GM19023 (cell line): ENCODE results near the gene MEI4.
"Not testable (repeated sequence)": the region's sequence is repeated elsewhere in the genome, so short reads cannot be mapped to it uniquely, and the experiment has no call there.

Source experiments
- ATAC-seq: cut with Tn5 transposase; IDR thresholded peaks from one replicate; pipeline ENCODE4 v1.9.1; 2021; ENCODE audit warnings: mild to moderate bottlenecking, moderate library complexity; ENCODE audit not compliant: unreplicated experiment

The MEI4 gene

DNA sequence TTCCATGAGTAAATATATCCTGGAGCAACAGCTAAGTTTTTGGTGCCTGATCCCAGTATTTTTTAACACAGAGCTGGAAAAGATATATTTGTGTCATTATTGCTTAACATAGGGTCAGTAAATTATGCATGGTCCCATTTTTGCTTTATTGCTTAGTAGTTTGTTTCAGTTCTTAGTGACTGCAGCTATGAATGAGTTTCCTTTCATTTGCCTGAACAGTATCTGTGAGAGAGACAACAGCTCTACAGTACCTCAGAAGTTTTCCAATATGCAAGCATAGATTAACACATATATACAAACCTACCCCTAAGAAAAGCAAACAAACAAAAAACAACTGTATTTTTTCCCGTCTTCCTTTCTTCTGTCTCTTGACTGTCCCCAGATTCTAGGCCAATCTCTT lies 160.3 kb downstream of the MEI4 start:
- no peak for ATAC-seq

DNA sequence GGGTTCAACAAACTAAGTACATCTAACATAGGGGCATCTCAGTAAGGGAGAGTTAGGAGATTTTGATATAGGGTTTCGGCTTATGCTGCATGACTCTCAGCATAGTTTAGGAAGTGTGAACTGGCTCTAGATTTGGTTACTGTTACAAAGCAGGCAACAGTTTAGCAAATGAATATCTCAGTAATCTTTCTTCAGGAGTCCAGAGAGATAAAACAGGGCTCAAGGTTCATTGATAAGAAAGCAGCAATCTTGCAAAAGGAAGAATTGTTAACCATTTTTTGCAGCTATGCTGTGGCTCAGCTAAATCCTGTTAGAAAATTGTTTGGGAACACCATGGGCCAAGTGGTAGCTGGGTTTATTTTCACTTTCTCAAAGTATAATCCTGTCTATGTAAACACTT lies 161.3 kb downstream of the MEI4 start:
- no peak for ATAC-seq

DNA sequence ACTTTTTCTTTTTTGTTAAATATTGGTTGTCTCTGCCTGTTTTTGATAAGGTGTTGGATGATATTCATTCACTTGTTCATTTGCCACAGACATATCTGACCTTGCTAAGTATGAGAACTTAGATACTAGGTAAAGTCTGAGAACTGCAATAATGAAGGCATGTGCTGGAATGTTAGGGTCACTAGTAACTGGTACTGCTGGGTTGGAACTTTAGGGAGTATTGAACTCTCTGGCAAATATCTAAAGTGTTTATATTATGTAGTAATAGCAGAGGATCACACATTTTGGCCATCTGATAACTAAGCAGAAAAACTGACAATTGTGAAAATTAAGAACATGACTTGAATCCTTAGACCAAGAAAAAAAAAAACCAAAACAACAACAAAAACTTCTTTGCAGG lies 162.7 kb downstream of the MEI4 start:
- ATAC-seq = no peak

DNA sequence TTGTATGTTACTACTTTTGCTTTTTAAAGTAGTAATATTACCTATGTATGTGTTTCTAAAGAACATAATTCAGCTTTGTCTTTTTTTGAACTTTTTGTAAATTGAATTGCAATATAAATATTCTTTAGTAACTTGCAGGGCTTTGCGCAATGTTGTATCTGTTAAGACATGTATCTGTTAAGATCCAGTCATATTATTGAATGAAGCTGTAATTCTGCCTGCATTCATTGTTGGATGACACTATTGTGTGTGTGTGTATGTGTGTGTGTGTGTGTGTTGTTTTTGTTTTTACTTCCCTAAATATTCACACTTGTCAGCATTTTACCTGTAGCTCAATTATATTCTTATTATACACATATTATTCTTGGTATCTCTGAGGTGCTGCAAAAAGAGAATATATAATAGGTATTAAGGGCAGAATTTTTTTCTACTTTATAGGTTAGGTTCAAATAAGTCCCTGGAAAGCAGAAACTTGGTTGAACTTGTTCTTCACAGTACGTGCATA lies 164.0 kb downstream of the MEI4 start:
- ATAC-seq = no peak

DNA sequence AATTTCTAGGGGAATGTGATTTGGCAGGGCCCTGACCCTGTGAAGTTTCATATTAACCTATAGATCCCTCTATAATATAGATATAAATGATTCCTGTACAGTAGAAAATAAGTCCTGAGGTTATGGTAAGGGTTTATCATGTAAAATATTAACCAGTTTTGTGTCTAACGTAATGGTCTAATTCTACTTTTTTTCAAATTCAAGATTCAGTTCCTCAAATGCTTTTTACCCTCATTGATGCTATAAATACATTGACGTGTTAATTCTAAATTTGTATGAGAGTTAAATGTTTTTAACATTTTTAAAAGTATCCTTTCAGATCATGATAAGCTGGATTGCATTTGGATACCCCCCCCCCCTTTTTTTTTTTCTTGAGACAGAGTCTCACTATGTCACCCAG lies 169.4 kb downstream of the MEI4 start:
- ATAC-seq = no peak

DNA sequence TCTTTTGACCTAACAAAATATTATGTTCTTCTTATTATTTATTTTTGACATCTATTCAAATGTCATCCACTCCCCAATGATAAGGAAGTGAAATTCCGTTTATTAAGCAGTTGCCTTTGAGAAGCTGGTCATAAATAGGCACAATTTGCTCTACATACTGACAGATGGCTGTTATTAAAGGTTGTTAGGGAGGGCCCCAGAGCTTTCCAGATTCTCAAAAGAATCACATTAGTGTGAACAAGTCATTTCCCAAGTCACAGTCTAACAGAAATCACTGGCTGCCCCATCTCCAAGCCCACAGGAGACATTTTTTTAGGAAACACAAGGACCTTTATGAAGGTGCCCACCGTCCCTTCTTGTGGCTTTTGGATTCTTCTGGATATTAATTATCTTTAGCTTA lies 172.4 kb downstream of the MEI4 start:
- ATAC-seq = no peak

DNA sequence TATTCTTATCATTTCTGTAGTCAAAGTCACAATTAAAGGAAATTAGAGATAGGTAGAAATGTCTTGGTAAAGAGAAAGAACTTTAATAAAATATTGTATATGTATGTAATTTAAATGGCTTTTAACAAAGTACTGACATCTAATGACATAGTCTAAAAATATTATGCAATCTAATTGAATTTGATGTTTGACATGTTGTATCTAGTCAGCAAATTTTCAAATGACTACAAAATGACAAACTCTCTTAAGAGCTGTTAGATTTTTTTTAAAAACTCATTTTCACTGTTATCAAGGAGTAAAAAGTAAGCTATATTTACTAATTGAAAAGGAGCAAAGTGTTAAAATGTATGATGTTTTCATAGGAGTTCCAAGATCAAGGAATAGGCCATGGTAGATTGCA lies 176.9 kb downstream of the MEI4 start:
- no peak for ATAC-seq

DNA sequence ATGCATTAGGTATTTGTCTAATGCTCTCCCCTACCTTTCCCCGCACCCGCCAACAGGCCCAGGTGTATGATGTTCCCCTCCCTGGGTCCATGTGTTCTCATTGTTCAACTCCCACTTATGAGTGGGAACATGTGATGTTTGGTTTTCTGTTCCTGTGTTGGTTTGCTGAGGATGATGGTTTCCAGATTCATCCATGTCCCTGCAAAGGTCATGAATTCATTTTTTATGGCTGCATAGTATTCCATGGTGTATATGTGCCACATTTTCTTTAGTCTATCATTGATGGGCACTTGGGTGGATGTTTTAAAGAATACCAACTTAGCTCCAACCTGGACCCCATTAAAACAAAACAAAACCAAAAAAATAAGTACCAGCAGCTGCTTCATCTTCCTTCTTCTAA lies 180.9 kb downstream of the MEI4 start:
- ATAC-seq = not testable (repeated sequence)

DNA sequence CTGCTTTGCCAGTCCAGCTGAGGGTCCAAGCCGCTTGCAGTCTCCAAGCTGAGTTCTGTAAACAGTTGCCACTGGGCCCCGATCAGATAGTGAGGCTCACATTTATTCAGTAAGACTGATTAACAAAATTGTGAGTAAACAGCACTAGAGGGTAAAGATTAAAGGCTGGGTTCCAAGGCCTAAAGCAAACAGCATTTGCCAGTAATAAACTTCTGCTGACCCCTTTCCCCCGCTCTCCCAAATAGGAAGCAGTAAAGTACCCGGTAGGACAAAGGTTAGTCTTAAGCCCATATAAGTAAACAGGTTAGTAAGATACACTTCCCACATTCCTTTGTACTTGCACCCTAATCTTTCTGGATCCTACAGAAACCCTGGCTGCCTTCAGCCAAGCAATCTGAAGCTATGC lies 181.8 kb downstream of the MEI4 start:
- no peak for ATAC-seq

DNA sequence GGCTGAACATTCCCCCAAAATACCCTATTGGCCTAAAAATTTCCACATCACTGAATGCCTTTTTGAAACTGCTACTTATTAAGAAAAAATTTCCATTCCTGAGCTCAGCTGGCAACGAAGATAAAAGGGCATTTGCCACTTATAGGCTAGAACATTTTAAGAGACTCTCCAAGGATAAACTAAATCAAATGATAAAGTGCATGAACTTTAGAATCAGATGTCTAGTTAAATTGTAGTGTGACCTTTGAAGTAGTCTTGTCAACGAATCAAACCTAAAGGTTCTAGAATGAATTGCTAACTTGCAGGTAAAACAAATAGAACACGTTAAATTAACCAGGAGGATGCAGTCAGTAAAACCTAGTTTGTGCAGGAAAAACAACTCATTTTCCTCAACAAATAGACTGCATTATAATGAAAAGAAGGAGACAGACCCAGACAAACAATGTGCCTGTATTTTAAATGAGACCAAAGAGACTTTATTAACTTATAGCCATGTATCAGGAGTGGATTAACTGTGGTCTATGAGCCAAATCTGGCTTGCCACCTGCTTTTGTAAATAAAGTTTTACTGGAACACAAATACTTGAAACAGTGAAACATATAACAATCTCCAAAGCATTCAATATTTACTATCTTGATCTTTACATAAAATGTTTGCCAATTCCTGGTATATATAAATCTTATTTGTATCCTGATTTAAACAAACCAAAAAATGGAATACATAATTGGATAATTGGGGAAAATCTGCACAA lies 184.4 kb downstream of the MEI4 start:
- no peak for ATAC-seq

DNA sequence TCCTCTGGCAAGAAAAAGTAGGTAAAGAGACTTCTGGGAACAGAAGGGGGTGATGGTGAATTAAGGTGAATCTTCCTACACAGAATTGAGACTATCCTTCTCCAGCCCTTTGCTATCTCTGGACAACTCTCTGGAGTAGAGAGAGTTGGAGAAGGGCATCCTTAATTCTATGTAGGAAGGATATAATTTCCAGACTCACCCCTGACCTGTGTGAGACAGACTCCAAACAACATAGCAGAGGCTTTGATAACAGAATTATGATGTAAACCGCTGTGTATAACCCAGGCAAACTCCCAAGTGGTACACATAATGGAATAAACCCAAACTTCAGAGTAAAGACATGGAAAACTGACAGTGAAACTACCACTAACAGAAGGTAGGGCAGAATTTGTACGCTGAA lies 186.5 kb downstream of the MEI4 start:
- no peak for ATAC-seq

DNA sequence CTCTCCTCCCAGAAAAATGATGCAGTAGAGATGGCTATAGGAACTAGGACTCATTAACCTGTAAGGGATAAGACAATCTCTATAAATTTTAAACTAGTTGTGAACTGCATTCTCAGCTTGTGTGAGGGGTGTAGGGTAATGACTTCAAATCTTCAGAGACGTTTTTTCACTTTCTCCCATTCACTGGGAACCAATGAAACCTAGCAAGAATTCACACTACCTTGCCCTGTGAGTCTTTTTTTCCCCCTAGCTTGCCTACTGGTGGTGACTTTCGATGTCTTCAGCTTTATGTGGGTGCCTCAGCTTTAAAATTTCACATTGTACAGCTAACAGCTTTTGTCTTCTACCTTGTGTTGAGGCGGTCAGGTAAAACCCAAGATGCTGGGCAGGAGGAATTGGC lies 192.0 kb downstream of the MEI4 start:
- no peak for ATAC-seq

DNA sequence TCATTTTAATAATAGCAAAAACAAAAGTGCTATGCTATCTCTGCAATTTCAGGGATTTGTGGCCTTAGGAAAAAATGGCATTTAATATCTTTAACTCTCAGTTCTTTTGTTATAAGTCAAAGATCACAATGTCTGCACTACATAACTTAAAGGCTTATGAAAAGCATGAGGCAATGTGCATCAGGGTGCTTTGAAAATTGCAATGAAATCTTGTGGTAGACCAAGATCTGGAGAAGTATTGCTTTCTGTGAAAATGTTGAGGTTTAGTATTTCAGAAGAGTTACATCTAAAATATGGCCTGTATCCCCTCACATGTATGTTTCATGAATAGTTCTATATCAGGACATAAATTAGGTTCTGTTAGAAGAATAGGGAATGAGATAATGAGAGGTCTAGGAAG lies 200.6 kb downstream of the MEI4 start:
- ATAC-seq = no peak

DNA sequence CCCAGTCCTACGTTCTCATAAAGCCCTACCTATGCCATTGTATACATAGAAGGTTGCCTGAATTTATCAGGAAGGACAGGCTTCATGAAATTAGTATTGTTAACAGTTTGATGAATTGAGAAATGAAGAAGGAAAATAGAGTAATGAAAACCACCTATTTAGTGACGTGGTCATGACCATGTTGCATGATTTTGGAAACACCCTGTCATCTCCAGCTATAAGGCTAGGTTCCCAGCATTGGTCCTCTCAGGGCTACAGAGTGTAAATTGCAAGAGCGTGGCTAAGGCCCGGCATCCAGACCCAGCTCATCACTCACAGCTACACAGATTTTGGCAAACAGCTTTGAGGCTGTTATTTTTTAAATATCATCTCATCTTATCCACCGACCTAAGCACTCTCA lies 203.6 kb downstream of the MEI4 start:
- ATAC-seq = no peak

DNA sequence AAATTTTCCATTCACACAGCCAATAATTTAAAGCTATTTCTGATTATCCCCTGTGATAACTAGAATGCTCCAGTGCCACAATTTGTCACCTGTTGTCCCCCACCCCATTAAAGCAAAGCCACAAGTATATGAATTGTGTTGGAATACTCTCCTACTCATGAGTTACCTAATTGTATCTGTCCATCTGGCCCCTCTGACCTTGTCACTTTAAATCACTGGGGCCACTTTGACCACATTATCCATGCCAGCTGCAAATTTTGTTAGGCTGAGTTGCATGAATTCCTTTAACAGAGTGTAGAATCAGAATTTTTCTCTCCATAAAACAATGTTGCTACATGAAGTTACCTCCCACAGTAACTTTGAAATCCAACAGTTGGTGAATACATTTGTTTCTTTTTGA lies 204.6 kb downstream of the MEI4 start:
- no peak for ATAC-seq

DNA sequence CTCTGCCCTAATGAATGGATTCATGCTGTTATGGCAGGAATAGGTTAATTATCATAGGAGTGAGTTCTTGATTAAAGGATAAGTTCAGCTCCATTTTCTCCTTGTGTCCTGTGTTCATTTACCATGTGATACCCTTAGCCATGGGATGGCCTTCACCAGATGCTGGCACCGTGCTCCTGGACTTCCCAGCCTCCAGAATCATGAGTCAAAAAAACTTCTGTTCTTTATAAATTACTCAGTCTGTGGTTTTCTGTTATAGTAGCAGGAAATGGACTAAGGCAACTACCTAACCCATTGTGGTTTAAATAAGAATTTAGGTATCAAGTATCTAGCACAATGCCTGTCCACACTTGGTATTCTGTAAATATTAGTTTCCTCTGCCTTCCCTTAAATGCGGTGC lies 223.5 kb downstream of the MEI4 start:
- ATAC-seq = no peak

DNA sequence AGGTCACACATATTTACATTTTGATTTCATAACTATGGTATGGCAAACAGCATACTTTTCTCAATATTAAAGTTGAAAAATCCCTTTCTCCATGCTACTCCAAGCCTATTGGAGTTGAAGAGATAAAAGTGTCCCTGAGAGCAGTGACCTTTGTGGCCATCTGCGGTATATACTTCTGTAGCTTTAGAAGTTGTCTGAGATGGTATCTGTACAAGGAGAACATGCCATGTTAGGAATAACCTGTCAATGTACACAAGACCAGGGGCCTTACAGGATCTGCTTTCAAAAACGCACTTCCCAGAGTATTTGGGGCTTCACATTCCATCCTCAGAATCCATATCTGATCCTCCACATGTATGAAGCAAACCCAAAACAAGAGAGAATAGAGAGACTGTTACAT lies 226.7 kb downstream of the MEI4 start:
- ATAC-seq = no peak

DNA sequence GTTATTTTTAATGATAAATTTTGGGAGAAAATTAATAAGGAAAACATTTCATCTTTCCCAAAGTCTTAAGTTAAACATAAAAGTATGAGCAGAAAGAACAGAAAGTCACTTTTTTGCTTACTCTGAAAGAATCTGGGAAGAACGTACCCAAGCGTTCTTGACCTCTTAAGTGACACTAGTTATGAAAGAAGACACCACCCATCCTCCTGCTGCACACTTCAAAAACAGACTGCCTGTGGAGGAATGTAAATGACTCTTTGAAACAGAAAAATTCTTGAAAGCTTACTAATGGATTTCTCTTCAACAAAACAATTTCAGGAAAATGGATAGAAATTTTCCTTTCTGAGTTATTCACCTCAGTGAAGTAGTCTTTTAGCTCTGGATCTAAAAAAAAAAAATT lies 227.7 kb downstream of the MEI4 start:
- no peak for ATAC-seq

DNA sequence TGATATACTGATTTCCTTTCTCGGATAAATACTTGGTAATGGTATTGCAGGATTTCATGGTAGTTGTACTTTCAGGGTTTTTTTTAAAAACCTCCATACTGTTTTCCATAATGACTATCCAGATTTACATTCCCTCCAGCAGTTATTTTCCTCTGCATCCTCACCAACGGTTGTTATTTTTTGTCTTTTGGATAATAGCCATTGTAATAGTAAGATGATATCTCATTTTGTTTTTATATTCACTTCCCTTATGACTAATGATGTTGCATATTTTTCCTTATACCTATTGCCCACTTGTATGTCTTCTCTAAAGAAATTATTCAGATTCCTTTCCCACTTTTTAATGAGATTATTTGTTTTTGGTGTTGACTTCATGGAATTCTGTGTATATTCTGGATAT lies 231.0 kb downstream of the MEI4 start:
- no peak for ATAC-seq

DNA sequence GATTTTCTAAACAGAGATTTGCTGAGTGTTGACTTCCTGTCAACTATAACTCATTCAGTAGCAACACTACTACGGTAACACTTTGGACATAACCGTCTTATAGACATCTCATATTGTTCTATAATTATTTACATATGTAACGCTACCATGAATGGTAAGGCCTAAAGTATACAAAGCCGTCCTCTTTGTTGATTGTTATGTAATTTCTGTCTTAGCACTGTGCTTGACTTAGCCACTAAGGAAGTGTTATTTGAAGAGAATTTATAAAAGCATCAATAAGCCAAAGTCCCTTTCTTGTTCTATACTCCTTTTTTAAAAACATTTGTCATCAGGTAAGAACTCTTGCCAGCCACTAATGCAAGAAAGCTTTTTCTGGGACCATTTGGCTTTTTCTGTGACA lies 240.6 kb downstream of the MEI4 start:
- ATAC-seq = no peak

DNA sequence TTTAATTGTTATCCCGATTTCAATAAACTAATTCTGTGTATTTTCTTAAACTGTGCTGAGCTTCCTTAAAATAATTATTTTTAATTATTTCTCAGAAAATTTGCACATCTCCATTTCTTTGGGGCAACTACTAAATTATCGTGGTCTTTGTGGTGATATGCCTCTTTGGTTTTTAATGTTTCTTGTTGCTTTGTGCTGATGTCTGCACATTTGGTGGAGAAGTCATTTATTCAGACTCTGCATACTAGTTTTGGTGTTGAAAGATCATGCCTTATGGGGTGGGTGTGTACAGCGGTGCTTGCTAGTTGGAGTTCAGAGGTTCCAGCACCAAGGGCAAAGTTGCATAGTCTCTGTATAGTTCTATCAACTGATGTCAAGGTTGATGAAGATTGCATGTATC lies 253.2 kb downstream of the MEI4 start:
- no peak for ATAC-seq

DNA sequence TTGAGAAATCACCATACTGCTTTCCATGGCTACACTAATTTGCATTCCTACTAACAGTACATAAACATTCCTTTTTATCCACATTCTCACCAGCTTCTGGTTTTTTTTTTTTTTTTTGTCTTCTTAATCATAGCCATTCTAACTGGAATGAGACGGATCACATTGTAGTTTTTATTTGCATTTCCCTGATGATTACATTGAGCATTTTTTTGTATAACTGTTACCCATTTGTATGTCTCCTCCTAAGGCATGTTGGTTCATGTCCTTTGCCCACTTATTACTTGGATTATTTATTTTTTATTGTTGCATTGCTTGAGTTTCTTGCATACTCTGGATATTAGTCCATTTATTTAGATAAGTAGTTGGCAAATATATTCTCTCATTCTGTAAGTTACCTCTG lies 258.0 kb downstream of the MEI4 start:
- ATAC-seq = no peak

DNA sequence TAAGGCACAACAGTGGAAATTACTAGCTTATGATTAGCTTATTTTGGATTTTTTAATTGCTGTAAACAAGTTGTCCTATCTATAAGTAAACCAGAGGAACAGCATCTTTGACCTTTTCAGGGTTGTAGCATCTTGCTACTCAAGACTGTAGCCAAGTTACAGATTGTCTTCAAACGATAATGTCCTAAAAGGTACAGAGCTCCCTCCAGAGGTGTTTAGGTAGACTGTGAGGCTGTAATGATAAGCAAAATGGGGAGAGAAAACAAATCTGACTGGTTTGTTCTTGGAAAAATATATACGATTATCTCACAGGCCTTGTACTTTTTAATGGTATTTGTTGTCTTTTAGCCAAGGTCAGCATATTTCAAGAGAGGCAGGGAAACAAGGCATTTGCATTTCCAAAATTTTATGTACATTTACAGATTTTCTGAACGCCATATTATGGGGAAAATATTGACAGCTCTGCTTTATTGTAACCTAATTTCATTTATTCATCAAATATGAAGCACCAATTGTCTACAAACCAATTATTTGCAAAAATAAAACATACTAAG lies 273.4 kb downstream of the MEI4 start:
- no peak for ATAC-seq
